HepG2 (cell line): ENCODE data around the gene SLC22A31. TPM values are rescaled to one million over a fixed set of nuclear protein-coding genes. Genes with fewer than 3 reads are reported as not detected.

ENCODE experiments used
- FIP1L1 ChIP-seq: fragments of 200-400 bp; formaldehyde crosslinking; IDR thresholded peaks from 2 replicates; pipeline ENCODE4 v1.6.1; 2018; ENCODE audit warnings: low read depth, mild to moderate bottlenecking, low read length, moderate library complexity, borderline replicate concordance; ENCODE audit not compliant: insufficient read depth
- KAT2B ChIP-seq: fragments of 150-350 bp; IDR thresholded peaks from 2 replicates; pipeline ENCODE4 v1.6.1; 2014; ENCODE audit warnings: low read depth, low read length, borderline replicate concordance
- SMARCE1 ChIP-seq: fragments of 450-650 bp; IDR thresholded peaks from 2 replicates; pipeline ENCODE4 v1.6.1; 2017; ENCODE audit warnings: borderline replicate concordance
- ZNF737 ChIP-seq: sonication (generic); formaldehyde crosslinking; IDR thresholded peaks from 2 replicates; pipeline ENCODE4 v1.5.0; 2020; ENCODE audit warnings: missing genetic modification reagents, mild to moderate bottlenecking, borderline replicate concordance
- polyA plus RNA-seq, 8 experiments: library from polyadenylated mRNA; depleted of rRNA in 3 of 8; stranded (reverse) in 7 of 8; unstranded in 1 of 8; fragments of >200 nt; fragmentation: Illumina TruSeq in 4 of 8; extraction: Trizol in 4 of 8; gene quantifications; 2 replicates each; pipeline versions ENCODE4 v1.2.1 to v1.2.3, GENCODE V29; 2011 to 2016; ENCODE audit warnings: low read depth in 4 of 8, missing spikeins in 1 of 8, mixed read lengths in 1 of 8; ENCODE audit not compliant: insufficient read depth in 1 of 8
- total RNA-seq, 5 experiments: library from RNA; depleted of rRNA; stranded (reverse); fragments of >200 nt; fragmentation: Illumina TruSeq; extraction: Trizol; gene quantifications; 2 replicates each; pipeline ENCODE4 v1.2.3, GENCODE V29; 2016; ENCODE audit warnings: low read depth in 1 of 5
- TF ChIP-seq, protein P1 (sequence below): sonication (generic); formaldehyde crosslinking; IDR thresholded peaks from 2 replicates; pipeline ENCODE4 v1.4.0; 2020; ENCODE audit warnings: missing genetic modification reagents
- TF ChIP-seq, protein P2 (sequence below): IDR thresholded peaks from 2 replicates; pipeline ENCODE4 v1.6.1; 2016; ENCODE audit warnings: low read depth, missing genetic modification reagents, missing compliant biosample characterization
- TF ChIP-seq, protein P3 (sequence below): sonication (generic); formaldehyde crosslinking; IDR thresholded peaks from 2 replicates; pipeline ENCODE4 v1.9.0; 2021; ENCODE audit warnings: missing genetic modification reagents, mild to moderate bottlenecking, borderline replicate concordance
- TF ChIP-seq, protein P4 (sequence below): sonication (generic); formaldehyde crosslinking; IDR thresholded peaks from 2 replicates; pipeline ENCODE4 v1.4.0; 2020; ENCODE audit warnings: missing genetic modification reagents, borderline replicate concordance

Gene SLC22A31
- total and polyA plus RNA-seq, 2 of the 13 experiments (the other 11 are each of a cell fraction or from before 2014, with no cell fraction given), result 67.3 to 83.3 TPM

DNA sequence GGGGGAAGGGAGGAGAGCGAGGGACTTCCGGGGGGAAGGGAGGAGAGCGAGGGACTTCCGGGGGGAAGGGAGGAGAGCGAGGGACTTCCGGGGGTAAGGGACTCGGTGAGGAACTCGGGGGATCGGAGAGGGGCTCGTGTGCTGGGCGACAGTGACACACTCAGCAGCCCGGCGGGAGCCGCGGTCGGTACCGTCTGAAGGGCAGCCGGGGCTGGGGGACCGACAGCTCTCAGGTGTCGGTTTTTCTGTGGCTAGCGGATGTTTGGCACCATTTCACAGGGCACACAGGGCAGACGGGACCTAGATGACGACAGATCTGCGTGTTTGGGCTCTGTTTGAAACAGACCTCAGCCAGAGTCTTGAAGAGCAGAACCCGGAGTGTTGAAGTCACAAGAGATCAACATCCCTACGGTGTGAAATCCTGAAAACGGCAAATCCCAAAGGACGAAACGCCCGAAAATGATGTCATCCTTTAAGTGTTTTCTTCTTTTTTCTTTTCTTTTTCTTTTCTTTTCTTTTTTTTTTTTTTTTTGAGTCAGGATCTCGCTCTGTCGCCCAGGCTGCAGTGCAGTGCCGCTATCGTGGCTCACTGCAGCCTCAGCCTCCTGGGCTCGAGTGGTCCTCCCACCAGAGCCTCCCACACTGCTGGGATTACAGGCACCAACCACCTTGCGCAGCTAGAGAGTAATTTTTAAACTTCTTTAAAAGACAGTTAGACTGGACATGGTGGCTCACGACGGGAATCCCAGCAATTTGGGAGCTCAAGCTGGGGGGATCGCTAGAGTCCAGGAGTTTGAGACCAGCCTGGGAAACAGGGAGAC, 41.1 kb upstream of the SLC22A31 start (continued):
- TF ChIP-seq, protein P1, sequence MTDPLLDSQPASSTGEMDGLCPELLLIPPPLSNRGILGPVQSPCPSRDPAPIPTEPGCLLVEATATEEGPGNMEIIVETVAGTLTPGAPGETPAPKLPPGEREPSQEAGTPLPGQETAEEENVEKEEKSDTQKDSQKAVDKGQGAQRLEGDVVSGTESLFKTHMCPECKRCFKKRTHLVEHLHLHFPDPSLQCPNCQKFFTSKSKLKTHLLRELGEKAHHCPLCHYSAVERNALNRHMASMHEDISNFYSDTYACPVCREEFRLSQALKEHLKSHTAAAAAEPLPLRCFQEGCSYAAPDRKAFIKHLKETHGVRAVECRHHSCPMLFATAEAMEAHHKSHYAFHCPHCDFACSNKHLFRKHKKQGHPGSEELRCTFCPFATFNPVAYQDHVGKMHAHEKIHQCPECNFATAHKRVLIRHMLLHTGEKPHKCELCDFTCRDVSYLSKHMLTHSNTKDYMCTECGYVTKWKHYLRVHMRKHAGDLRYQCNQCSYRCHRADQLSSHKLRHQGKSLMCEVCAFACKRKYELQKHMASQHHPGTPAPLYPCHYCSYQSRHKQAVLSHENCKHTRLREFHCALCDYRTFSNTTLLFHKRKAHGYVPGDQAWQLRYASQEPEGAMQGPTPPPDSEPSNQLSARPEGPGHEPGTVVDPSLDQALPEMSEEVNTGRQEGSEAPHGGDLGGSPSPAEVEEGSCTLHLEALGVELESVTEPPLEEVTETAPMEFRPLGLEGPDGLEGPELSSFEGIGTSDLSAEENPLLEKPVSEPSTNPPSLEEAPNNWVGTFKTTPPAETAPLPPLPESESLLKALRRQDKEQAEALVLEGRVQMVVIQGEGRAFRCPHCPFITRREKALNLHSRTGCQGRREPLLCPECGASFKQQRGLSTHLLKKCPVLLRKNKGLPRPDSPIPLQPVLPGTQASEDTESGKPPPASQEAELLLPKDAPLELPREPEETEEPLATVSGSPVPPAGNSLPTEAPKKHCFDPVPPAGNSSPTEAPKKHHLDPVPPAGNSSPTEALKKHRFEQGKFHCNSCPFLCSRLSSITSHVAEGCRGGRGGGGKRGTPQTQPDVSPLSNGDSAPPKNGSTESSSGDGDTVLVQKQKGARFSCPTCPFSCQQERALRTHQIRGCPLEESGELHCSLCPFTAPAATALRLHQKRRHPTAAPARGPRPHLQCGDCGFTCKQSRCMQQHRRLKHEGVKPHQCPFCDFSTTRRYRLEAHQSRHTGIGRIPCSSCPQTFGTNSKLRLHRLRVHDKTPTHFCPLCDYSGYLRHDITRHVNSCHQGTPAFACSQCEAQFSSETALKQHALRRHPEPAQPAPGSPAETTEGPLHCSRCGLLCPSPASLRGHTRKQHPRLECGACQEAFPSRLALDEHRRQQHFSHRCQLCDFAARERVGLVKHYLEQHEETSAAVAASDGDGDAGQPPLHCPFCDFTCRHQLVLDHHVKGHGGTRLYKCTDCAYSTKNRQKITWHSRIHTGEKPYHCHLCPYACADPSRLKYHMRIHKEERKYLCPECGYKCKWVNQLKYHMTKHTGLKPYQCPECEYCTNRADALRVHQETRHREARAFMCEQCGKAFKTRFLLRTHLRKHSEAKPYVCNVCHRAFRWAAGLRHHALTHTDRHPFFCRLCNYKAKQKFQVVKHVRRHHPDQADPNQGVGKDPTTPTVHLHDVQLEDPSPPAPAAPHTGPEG (CRISPR knock-in tag), result peak; percentile 93
- no peak for TF ChIP-seq FIP1L1
- TF ChIP-seq SMARCE1, result no peak
- TF ChIP-seq, protein P2, sequence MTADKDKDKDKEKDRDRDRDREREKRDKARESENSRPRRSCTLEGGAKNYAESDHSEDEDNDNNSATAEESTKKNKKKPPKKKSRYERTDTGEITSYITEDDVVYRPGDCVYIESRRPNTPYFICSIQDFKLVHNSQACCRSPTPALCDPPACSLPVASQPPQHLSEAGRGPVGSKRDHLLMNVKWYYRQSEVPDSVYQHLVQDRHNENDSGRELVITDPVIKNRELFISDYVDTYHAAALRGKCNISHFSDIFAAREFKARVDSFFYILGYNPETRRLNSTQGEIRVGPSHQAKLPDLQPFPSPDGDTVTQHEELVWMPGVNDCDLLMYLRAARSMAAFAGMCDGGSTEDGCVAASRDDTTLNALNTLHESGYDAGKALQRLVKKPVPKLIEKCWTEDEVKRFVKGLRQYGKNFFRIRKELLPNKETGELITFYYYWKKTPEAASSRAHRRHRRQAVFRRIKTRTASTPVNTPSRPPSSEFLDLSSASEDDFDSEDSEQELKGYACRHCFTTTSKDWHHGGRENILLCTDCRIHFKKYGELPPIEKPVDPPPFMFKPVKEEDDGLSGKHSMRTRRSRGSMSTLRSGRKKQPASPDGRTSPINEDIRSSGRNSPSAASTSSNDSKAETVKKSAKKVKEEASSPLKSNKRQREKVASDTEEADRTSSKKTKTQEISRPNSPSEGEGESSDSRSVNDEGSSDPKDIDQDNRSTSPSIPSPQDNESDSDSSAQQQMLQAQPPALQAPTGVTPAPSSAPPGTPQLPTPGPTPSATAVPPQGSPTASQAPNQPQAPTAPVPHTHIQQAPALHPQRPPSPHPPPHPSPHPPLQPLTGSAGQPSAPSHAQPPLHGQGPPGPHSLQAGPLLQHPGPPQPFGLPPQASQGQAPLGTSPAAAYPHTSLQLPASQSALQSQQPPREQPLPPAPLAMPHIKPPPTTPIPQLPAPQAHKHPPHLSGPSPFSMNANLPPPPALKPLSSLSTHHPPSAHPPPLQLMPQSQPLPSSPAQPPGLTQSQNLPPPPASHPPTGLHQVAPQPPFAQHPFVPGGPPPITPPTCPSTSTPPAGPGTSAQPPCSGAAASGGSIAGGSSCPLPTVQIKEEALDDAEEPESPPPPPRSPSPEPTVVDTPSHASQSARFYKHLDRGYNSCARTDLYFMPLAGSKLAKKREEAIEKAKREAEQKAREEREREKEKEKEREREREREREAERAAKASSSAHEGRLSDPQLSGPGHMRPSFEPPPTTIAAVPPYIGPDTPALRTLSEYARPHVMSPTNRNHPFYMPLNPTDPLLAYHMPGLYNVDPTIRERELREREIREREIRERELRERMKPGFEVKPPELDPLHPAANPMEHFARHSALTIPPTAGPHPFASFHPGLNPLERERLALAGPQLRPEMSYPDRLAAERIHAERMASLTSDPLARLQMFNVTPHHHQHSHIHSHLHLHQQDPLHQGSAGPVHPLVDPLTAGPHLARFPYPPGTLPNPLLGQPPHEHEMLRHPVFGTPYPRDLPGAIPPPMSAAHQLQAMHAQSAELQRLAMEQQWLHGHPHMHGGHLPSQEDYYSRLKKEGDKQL (CRISPR knock-in tag), result peak; percentile 25; the same call in 1 of the 2 replicates
- TF ChIP-seq, protein P3, sequence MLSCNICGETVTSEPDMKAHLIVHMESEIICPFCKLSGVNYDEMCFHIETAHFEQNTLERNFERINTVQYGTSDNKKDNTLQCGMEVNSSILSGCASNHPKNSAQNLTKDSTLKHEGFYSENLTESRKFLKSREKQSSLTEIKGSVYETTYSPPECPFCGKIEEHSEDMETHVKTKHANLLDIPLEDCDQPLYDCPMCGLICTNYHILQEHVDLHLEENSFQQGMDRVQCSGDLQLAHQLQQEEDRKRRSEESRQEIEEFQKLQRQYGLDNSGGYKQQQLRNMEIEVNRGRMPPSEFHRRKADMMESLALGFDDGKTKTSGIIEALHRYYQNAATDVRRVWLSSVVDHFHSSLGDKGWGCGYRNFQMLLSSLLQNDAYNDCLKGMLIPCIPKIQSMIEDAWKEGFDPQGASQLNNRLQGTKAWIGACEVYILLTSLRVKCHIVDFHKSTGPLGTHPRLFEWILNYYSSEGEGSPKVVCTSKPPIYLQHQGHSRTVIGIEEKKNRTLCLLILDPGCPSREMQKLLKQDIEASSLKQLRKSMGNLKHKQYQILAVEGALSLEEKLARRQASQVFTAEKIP (CRISPR knock-in tag), result no peak
- TF ChIP-seq, protein P4, sequence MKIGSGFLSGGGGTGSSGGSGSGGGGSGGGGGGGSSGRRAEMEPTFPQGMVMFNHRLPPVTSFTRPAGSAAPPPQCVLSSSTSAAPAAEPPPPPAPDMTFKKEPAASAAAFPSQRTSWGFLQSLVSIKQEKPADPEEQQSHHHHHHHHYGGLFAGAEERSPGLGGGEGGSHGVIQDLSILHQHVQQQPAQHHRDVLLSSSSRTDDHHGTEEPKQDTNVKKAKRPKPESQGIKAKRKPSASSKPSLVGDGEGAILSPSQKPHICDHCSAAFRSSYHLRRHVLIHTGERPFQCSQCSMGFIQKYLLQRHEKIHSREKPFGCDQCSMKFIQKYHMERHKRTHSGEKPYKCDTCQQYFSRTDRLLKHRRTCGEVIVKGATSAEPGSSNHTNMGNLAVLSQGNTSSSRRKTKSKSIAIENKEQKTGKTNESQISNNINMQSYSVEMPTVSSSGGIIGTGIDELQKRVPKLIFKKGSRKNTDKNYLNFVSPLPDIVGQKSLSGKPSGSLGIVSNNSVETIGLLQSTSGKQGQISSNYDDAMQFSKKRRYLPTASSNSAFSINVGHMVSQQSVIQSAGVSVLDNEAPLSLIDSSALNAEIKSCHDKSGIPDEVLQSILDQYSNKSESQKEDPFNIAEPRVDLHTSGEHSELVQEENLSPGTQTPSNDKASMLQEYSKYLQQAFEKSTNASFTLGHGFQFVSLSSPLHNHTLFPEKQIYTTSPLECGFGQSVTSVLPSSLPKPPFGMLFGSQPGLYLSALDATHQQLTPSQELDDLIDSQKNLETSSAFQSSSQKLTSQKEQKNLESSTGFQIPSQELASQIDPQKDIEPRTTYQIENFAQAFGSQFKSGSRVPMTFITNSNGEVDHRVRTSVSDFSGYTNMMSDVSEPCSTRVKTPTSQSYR (CRISPR knock-in tag), result peak; percentile 11; the same call in 1 of the 2 replicates
- TF ChIP-seq ZNF737 (CRISPR knock-in tag), result no peak
- TF ChIP-seq KAT2B, result no peak
